SHP77 treated with DMSO at 0.1 percent for 48 hours (cell line): Measurements from ENCODE around the gene DNAH6.

Experiments
- DNase-seq: peaks from one replicate; lab custom pipeline; 2025; lab: John Stamatoyannopoulos, UW

Gene DNAH6

GRCh38 chr2:84797271-84797670 is 281.0 kb downstream of the DNAH6 start:
- DNase-seq = no peak

- no peak for DNase-seq
These were observed 283.5 kb downstream of the DNAH6 start for GRCh38 chr2:84799772-84800171.

GRCh38 chr2:84800194-84800805 is 284.0 kb downstream of the DNAH6 start:
- no peak for DNase-seq

- no peak for DNase-seq
These were observed 285.5 kb downstream of the DNAH6 start for GRCh38 chr2:84801811-84802210.

- DNase-seq = no peak
These were observed 289.1 kb downstream of the DNAH6 start for GRCh38 chr2:84805250-84805958.

GRCh38 chr2:84807063-84807485 is 290.8 kb downstream of the DNAH6 start:
- no peak for DNase-seq

- DNase-seq = no peak
These were observed 292.0 kb downstream of the DNAH6 start for GRCh38 chr2:84808279-84808678.

- no peak for DNase-seq
These were observed 295.6 kb downstream of the DNAH6 start for GRCh38 chr2:84811839-84812431.

- no peak for DNase-seq
These were observed 298.8 kb downstream of the DNAH6 start for GRCh38 chr2:84815146-84815545.

- DNase-seq = no peak
These were observed 300.2 kb downstream of the DNAH6 start for GRCh38 chr2:84816426-84817026.

- DNase-seq = no peak
These were observed 300.9 kb downstream of the DNAH6 start for GRCh38 chr2:84817239-84817655.

- no peak for DNase-seq
These were observed 305.5 kb downstream of the DNAH6 start for GRCh38 chr2:84821806-84822205.

GRCh38 chr2:84823229-84823628 is 306.9 kb downstream of the DNAH6 start:
- DNase-seq = no peak

- DNase-seq = no peak
These were observed 307.5 kb downstream of the DNAH6 start for GRCh38 chr2:84823788-84824187.

GRCh38 chr2:84827978-84828575 is 311.8 kb downstream of the DNAH6 start:
- DNase-seq = no peak

- no peak for DNase-seq
These were observed 313.4 kb downstream of the DNAH6 start for GRCh38 chr2:84829693-84830092.

GRCh38 chr2:84830095-84830494 is 313.8 kb downstream of the DNAH6 start:
- DNase-seq = no peak

- DNase-seq = no peak
These were observed 314.6 kb downstream of the DNAH6 start for GRCh38 chr2:84830758-84831500.

GRCh38 chr2:84832772-84833461 is 316.6 kb downstream of the DNAH6 start:
- no peak for DNase-seq

GRCh38 chr2:84833481-84834150 is 317.3 kb downstream of the DNAH6 start:
- no peak for DNase-seq

- no peak for DNase-seq
These were observed 319.9 kb downstream of the DNAH6 start for GRCh38 chr2:84836215-84836614.
